WTC11 (cell line): ENCODE data around the gene CPNE5.

Experiments
- ARID4B ChIP-seq: sonication (generic); formaldehyde crosslinking; IDR thresholded peaks from 2 replicates; pipeline ENCODE4 v1.8.0; 2023; ENCODE audit warnings: missing genetic modification reagents, mild to moderate bottlenecking, borderline replicate concordance
- ATF2 ChIP-seq: sonication (generic); formaldehyde crosslinking; IDR thresholded peaks from 2 replicates; pipeline ENCODE4 v1.8.1; 2022; ENCODE audit warnings: low read depth, missing genetic modification reagents, borderline replicate concordance
- ATF6 ChIP-seq: sonication (generic); formaldehyde crosslinking; IDR thresholded peaks from 2 replicates; pipeline ENCODE4 v1.8.1; 2023; ENCODE audit warnings: mild to moderate bottlenecking, missing genetic modification reagents
- CTCF ChIP-seq: fragments of 200-600 bp; IDR thresholded peaks from 2 replicates; pipeline ENCODE4 v1.8.0; 2022; ENCODE audit warnings: antibody characterized with exemption
- GABPB1 ChIP-seq: sonication (generic); formaldehyde crosslinking; IDR thresholded peaks from 2 replicates; pipeline ENCODE4 v1.8.1; 2023; ENCODE audit warnings: mild to moderate bottlenecking, missing genetic modification reagents
- MAX ChIP-seq: sonication (generic); formaldehyde crosslinking; IDR thresholded peaks from 2 replicates; pipeline ENCODE4 v1.8.0; 2022; ENCODE audit warnings: mild to moderate bottlenecking, missing genetic modification reagents
- NFYB ChIP-seq: sonication (generic); formaldehyde crosslinking; conservative IDR thresholded peaks from 2 replicates; pipeline ENCODE4 v1.8.0; 2022; ENCODE audit warnings: low read depth, missing genetic modification reagents
- NR1H2 ChIP-seq: sonication (generic); formaldehyde crosslinking; IDR thresholded peaks from 2 replicates; pipeline ENCODE4 v1.9.0; 2021; ENCODE audit warnings: mild to moderate bottlenecking, moderate library complexity, missing genetic modification reagents
- RELA ChIP-seq: sonication (generic); formaldehyde crosslinking; IDR thresholded peaks from 2 replicates; pipeline ENCODE4 v1.8.1; 2022; ENCODE audit warnings: missing genetic modification reagents, mild to moderate bottlenecking, borderline replicate concordance
- SMAD4 ChIP-seq: sonication (generic); formaldehyde crosslinking; IDR thresholded peaks from 2 replicates; pipeline ENCODE4 v1.8.0; 2022; ENCODE audit warnings: mild to moderate bottlenecking, missing genetic modification reagents
- SP1 ChIP-seq: sonication (generic); formaldehyde crosslinking; conservative IDR thresholded peaks from 2 replicates; pipeline ENCODE4 v1.8.1; 2022; ENCODE audit warnings: missing genetic modification reagents
- TEAD4 ChIP-seq: sonication (generic); formaldehyde crosslinking; IDR thresholded peaks from 2 replicates; pipeline ENCODE4 v1.8.0; 2022; ENCODE audit warnings: mild to moderate bottlenecking, missing genetic modification reagents
- ZNF232 ChIP-seq: sonication (generic); formaldehyde crosslinking; IDR thresholded peaks from 2 replicates; pipeline ENCODE4 v1.8.0; 2022; ENCODE audit warnings: mild to moderate bottlenecking, missing genetic modification reagents

- TF ChIP-seq CTCF, result no peak
- TF ChIP-seq GABPB1 (CRISPR knock-in tag), result no peak
- no peak for TF ChIP-seq TEAD4 (CRISPR knock-in tag)
- no peak for TF ChIP-seq ZNF232
- TF ChIP-seq ATF2 (CRISPR knock-in tag), result no peak
- TF ChIP-seq NFYB (CRISPR knock-in tag), result no peak; the same call in 1 of the 2 replicates
- no peak for TF ChIP-seq SP1 (CRISPR knock-in tag)
- TF ChIP-seq RELA (CRISPR knock-in tag), result no peak
- no peak for TF ChIP-seq SMAD4 (CRISPR knock-in tag)
- no peak for TF ChIP-seq ATF6
- no peak for TF ChIP-seq NR1H2 (CRISPR knock-in tag)
- no peak for TF ChIP-seq MAX (CRISPR knock-in tag)
- TF ChIP-seq ARID4B (CRISPR knock-in tag), result no peak
Measured at GRCh38 chr6:36793913-36794712, 45.1 kb downstream of the CPNE5 start.
